HEK293T (cell line): ENCODE measurements around the gene RPTOR.

ENCODE experiments used
- CTCF ChIA-PET: fragments of 350-600 bp; formaldehyde crosslinking; extraction: SDS; loops from one replicate; lab custom pipeline; 2021; ENCODE audit warnings: antibody characterized with exemption, inconsistent platforms; lab: Yijun Ruan, JAX
- POLR2A ChIA-PET: fragments of 350-600 bp; formaldehyde crosslinking; extraction: SDS; loops from one replicate; lab custom pipeline; 2020; ENCODE audit warnings: antibody characterized with exemption, inconsistent platforms; lab: Yijun Ruan, JAX
- DNase-seq: peaks from one replicate; pipeline ENCODE4 v3.0.0; 2012; ENCODE audit warnings: mixed read lengths; ENCODE audit errors: extremely low spot score
- ARNT ChIP-seq: fragments of 450-650 bp; IDR thresholded peaks from 2 replicates; pipeline ENCODE4 v1.6.1; 2017; ENCODE audit warnings: mild to moderate bottlenecking
- BHLHE40 ChIP-seq: fragments of 450-650 bp; IDR thresholded peaks from 2 replicates; pipeline ENCODE4 v1.6.1; 2016; ENCODE audit warnings: mild to moderate bottlenecking, moderate library complexity, borderline replicate concordance
- CTBP1 ChIP-seq: fragments of 450-650 bp; IDR thresholded peaks from 2 replicates; pipeline ENCODE4 v1.6.1; 2016; ENCODE audit warnings: borderline replicate concordance
- ELF4 ChIP-seq: fragments of 450-650 bp; IDR thresholded peaks from 2 replicates; pipeline ENCODE4 v1.6.1; 2017; ENCODE audit warnings: antibody characterized with exemption
- FOXA1 ChIP-seq: fragments of 450-650 bp; IDR thresholded peaks from 2 replicates; pipeline ENCODE4 v1.6.1; 2016; ENCODE audit warnings: mild to moderate bottlenecking
- FOXK2 ChIP-seq: fragments of 450-650 bp; IDR thresholded peaks from 2 replicates; pipeline ENCODE4 v1.6.1; 2016; ENCODE audit warnings: mild to moderate bottlenecking
- FOXM1 ChIP-seq: fragments of 450-650 bp; IDR thresholded peaks from 2 replicates; pipeline ENCODE4 v1.6.1; 2017; ENCODE audit warnings: mild to moderate bottlenecking, borderline replicate concordance
- HDGF ChIP-seq: fragments of 450-650 bp; IDR thresholded peaks from 2 replicates; pipeline ENCODE4 v1.6.1; 2017; ENCODE audit warnings: antibody characterized with exemption, borderline replicate concordance
- L3MBTL2 ChIP-seq: fragments of 450-650 bp; conservative IDR thresholded peaks from 2 replicates; pipeline ENCODE4 v1.6.1; 2016; ENCODE audit warnings: mild to moderate bottlenecking
- LEF1 ChIP-seq: fragments of 450-650 bp; IDR thresholded peaks from 2 replicates; pipeline ENCODE4 v1.6.1; 2017; ENCODE audit warnings: mild to moderate bottlenecking, borderline replicate concordance
- NFRKB ChIP-seq: fragments of 450-650 bp; IDR thresholded peaks from 2 replicates; pipeline ENCODE4 v1.6.1; 2016; ENCODE audit warnings: mild to moderate bottlenecking, moderate library complexity
- PKNOX1 ChIP-seq: fragments of 450-650 bp; IDR thresholded peaks from 2 replicates; pipeline ENCODE4 v1.6.1; 2016
- SP1 ChIP-seq: fragments of 450-650 bp; IDR thresholded peaks from 2 replicates; pipeline ENCODE4 v1.6.1; 2017
- SUZ12 ChIP-seq: fragments of 450-650 bp; IDR thresholded peaks from 2 replicates; pipeline ENCODE4 v1.6.1; 2016; ENCODE audit warnings: mild to moderate bottlenecking
- TARDBP ChIP-seq: fragments of 450-650 bp; IDR thresholded peaks from 2 replicates; pipeline ENCODE4 v1.6.1; 2016
- ZNF384 ChIP-seq: fragments of 450-650 bp; IDR thresholded peaks from 2 replicates; pipeline ENCODE4 v1.6.1; 2016

RPTOR gene

GRCh38 chr17:80585890-80586845, 41.5 kb downstream of the RPTOR start:
- ChIA-PET CTCF (interaction anchor here (1.9 kb wide), 1 partner anchor 11 kb away, joined by 5 read pairs; no protein-coding TSS in a partner anchor), POLR2A (no interaction called here)
- DNase-seq: no peak
- TF ChIP-seq FOXA1 (no peak), CTBP1 (no peak), LEF1 (no peak), SP1 (no peak), NFRKB (no peak), FOXK2 (no peak), ZNF384 (no peak), ARNT (no peak), SUZ12 (no peak), FOXM1 (no peak)

GRCh38 chr17:80586846-80587228, 42.2 kb downstream of the RPTOR start:
- TF ChIP-seq NFRKB: no peak
- no peak for TF ChIP-seq FOXA1
- TF ChIP-seq SUZ12: no peak
- TF ChIP-seq ELF4: no peak
- TF ChIP-seq BHLHE40: no peak
- TF ChIP-seq HDGF: no peak
- no peak for TF ChIP-seq FOXK2
- TF ChIP-seq TARDBP: no peak
- TF ChIP-seq FOXM1: no peak
- TF ChIP-seq ZNF384: no peak
- TF ChIP-seq LEF1: no peak
- TF ChIP-seq PKNOX1: no peak
- TF ChIP-seq SP1: no peak
- TF ChIP-seq L3MBTL2: no peak
- TF ChIP-seq CTBP1: no peak
- no peak for TF ChIP-seq ARNT
- CTCF ChIA-PET: interaction anchor here (1.9 kb wide), 1 partner anchor 11 kb away, joined by 5 read pairs; no protein-coding TSS in a partner anchor
- no peak for DNase-seq
- POLR2A ChIA-PET: no interaction called here

GRCh38 chr17:80588702-80589383, 44.2 kb downstream of the RPTOR start:
- ChIA-PET CTCF (no interaction called here), POLR2A (no interaction called here)

GRCh38 chr17:80591788-80592187, 47.1 kb downstream of the RPTOR start:
- ChIA-PET POLR2A (interaction anchor here (0.7 kb wide), 1 partner anchor 47 kb away, joined by 4 read pairs; the partner anchor contains the start of gene RPTOR), CTCF (interaction anchor here (0.8 to 0.9 kb wide), 2 partner anchors 30 to 37 kb away, joined by 3 read pairs; no protein-coding TSS in a partner anchor)
- TF ChIP-seq TARDBP (no peak), PKNOX1 (no peak), BHLHE40 (no peak), CTBP1 (no peak), NFRKB (no peak), ELF4 (no peak)
- DNase-seq: no peak

More at GRCh38 chr17:80588702-80589383, 44.2 kb downstream of the RPTOR start:
- no peak for TF ChIP-seq CTBP1
- TF ChIP-seq PKNOX1: no peak
- no peak for TF ChIP-seq ELF4
- no peak for TF ChIP-seq SP1
- no peak for TF ChIP-seq FOXA1
- no peak for TF ChIP-seq ZNF384
- TF ChIP-seq TARDBP: no peak
- TF ChIP-seq SUZ12: no peak
- TF ChIP-seq L3MBTL2: no peak
- TF ChIP-seq NFRKB: no peak
- no peak for TF ChIP-seq ARNT
- no peak for TF ChIP-seq FOXM1
- TF ChIP-seq HDGF: no peak
- TF ChIP-seq LEF1: no peak
- no peak for DNase-seq

- TF ChIP-seq SUZ12: no peak
- no peak for TF ChIP-seq L3MBTL2
- no peak for TF ChIP-seq SP1
- TF ChIP-seq ELF4: no peak
- TF ChIP-seq BHLHE40: no peak
- TF ChIP-seq FOXK2: no peak
- no peak for TF ChIP-seq CTBP1
- no peak for TF ChIP-seq NFRKB
- no peak for TF ChIP-seq HDGF
- no peak for TF ChIP-seq ARNT
- TF ChIP-seq FOXM1: no peak
- TF ChIP-seq LEF1: no peak
- no peak for TF ChIP-seq ZNF384
- DNase-seq: no peak
- POLR2A ChIA-PET: no interaction called here
- CTCF ChIA-PET: interaction anchor here (0.9 kb wide), 1 partner anchor 37 kb away, joined by 3 read pairs; no protein-coding TSS in a partner anchor
Measured at GRCh38 chr17:80592243-80592642, 47.6 kb downstream of the RPTOR start.
